ENCODE results near the gene IPO5.

Gene IPO5

DNA sequence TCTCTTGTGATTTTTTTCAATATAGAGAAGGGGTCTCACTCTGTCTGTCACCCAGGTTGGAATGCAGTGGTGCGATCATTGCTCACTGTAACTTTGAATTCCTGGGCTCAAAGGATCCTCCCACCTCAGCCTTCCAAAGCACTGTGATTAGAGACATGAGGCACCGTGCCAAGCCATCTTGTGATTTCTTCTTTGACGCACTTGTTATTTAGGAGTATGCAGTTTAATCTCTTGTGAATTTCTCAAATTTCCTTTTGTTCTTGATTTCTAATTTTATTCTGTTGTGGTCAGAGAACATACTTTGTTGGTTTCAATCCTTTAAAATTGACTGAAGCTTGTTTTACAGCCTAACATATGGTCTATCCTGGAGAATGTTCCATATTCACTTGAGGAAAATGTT, 14.5 kb downstream of the IPO5 start:
- no peak for DNase-seq (ENCODE audit: low read depth)
- TF ChIP-seq, protein P1, sequence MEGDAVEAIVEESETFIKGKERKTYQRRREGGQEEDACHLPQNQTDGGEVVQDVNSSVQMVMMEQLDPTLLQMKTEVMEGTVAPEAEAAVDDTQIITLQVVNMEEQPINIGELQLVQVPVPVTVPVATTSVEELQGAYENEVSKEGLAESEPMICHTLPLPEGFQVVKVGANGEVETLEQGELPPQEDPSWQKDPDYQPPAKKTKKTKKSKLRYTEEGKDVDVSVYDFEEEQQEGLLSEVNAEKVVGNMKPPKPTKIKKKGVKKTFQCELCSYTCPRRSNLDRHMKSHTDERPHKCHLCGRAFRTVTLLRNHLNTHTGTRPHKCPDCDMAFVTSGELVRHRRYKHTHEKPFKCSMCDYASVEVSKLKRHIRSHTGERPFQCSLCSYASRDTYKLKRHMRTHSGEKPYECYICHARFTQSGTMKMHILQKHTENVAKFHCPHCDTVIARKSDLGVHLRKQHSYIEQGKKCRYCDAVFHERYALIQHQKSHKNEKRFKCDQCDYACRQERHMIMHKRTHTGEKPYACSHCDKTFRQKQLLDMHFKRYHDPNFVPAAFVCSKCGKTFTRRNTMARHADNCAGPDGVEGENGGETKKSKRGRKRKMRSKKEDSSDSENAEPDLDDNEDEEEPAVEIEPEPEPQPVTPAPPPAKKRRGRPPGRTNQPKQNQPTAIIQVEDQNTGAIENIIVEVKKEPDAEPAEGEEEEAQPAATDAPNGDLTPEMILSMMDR (IDR thresholded peaks at IDR 0.05; ENCODE audit: low read depth, low read length), result no peak
- no peak for TF ChIP-seq MYC (IDR thresholded peaks at IDR 0.05; ENCODE audit: low read depth, low read length)
- H3K4me3 ChIP-seq (ENCODE audit: low read depth, low read length), result no peak overlapping the region

DNA sequence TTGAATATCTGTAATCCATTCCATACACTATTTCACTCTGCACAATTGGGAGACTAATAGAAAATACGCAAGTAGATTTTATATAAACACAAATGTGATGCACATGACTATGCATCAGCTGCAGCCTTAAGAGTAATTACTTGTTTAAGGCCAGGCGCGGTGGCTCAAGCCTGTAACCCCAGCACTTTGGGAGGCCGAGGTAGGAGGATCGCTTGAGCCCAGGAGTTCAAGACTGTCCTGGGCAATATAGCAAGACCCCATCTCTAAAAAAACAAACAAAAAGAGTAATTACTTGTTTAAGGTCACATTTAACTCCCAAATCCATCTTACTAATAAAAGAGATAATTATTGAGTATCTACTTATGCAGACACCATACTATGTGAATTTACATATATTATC, 18.0 kb downstream of the IPO5 start:
- H3K4me3 ChIP-seq (ENCODE audit: low read depth, low read length), result no peak overlapping the region
- no peak for DNase-seq (ENCODE audit: low read depth)
- TF ChIP-seq, protein P2, sequence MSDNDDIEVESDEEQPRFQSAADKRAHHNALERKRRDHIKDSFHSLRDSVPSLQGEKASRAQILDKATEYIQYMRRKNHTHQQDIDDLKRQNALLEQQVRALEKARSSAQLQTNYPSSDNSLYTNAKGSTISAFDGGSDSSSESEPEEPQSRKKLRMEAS (IDR thresholded peaks at IDR 0.05; ENCODE audit: low read depth, low read length), result no peak

DNA sequence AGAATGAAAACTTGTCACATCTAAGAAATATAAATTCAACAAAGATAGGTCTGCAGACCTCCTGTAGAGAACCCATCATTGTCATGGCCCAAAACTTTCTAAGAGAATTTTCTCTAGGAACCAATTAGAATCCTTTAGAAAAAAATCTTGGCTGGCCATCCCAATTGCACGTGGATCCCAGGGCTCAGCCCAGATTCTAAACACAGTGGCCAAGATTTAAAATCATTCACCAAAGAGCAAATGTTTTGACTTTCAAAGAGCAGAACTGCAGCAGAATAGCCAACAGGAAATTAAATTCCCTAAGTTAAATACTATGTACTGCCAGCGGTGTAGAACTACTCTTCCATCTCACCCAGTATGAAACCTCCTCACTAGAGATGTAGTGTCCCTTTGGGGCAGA, 21.3 kb downstream of the IPO5 start:
- no peak overlapping the region for H3K4me3 ChIP-seq (ENCODE audit: low read depth, low read length)
- no peak for TF ChIP-seq POLR2A (IDR thresholded peaks at IDR 0.05; ENCODE audit: extremely low read depth, insufficient read length)
- no peak for TF ChIP-seq MYC (IDR thresholded peaks at IDR 0.05; ENCODE audit: low read depth, low read length)
- TF ChIP-seq, protein P1 (IDR thresholded peaks at IDR 0.05; ENCODE audit: low read depth, low read length), result no peak
- TF ChIP-seq, protein P2 (IDR thresholded peaks at IDR 0.05; ENCODE audit: low read depth, low read length), result no peak
- DNase-seq (ENCODE audit: low read depth), result no peak

DNA sequence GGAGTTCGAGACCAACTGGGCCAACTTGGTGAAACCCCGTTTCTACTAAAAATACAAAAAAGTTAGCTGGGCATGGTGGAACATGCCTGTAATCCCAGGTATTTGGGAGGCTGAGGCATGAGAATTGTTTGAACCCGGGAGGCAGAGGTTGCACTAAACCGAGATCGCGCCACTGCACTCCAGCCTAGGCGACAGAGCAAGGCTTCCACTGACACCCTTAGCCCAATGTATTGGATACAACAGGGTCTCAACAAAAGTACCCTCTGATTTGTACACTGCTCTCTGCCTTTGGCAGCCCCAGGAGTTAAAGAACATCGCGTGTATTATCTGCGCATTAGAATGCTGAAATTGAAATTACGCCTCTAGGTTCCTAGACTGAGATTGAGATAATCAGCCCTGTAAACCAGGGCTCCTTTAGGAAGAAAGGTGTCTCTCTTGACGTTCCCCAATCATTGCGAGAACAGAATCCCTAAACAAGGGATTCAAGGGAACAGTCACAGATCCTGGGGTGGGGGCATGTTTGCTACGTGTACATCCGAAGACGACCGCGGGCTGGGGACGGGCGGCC, 21.9 kb downstream of the IPO5 start:
- TF ChIP-seq POLR2A (IDR thresholded peaks at IDR 0.05; ENCODE audit: extremely low read depth, insufficient read length), result peak; percentile 35
- TF ChIP-seq MYC (IDR thresholded peaks at IDR 0.05; ENCODE audit: low read depth, low read length), result no peak
- no peak for DNase-seq (ENCODE audit: low read depth)
- peak overlapping the region; percentile 65 for H3K4me3 ChIP-seq (ENCODE audit: low read depth, low read length)

DNA sequence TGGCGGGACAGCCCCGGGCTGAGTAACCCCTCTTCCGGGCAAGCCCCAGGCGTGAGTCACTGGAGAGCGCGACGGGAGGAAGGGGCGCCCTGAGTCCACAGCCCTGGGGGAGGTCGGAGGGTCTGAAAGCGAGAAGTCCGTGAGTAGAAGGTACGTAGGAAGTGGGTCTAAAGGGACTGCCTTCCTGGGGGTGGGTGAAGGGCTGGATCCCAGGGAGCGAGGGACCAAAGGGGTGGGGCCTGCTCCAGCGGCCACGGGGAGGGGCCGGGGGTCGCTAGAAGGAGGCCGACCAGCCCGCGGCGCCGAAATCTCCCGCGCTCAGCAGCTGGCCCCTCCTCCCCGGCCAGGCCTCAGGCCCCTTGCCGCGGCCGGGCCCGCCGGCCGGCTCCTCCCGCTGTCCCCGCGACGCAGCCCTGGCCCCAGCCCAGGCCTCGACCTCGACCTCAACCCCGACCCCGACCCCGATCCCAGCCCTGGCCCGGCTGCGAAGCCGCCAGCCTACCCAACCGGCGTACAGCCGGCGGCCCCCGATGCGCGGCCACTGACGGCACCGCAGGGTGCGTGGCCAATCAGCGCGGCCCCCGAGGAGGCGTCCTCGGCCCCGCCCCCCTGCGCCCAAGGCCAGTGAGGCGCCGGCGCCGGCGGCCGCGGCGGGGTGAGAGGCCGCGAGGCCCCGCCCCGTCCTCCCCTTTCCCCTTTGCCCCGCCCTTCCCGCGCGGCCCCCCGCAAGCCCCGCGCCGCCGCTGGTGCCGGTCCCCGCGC, 22.6 kb downstream of the IPO5 start:
- TF ChIP-seq, protein P2 (IDR thresholded peaks at IDR 0.05; ENCODE audit: low read depth, low read length), result peak; percentile 40
- TF ChIP-seq POLR2A (IDR thresholded peaks at IDR 0.05; ENCODE audit: extremely low read depth, insufficient read length), result peak; percentile 72
- TF ChIP-seq, protein P1 (IDR thresholded peaks at IDR 0.05; ENCODE audit: low read depth, low read length), result no peak
- TF ChIP-seq MYC (IDR thresholded peaks at IDR 0.05; ENCODE audit: low read depth, low read length), result no peak
- peak; percentile 93 for DNase-seq (ENCODE audit: low read depth)
- peak overlapping the region; percentile 65 for H3K4me3 ChIP-seq (ENCODE audit: low read depth, low read length)

DNA sequence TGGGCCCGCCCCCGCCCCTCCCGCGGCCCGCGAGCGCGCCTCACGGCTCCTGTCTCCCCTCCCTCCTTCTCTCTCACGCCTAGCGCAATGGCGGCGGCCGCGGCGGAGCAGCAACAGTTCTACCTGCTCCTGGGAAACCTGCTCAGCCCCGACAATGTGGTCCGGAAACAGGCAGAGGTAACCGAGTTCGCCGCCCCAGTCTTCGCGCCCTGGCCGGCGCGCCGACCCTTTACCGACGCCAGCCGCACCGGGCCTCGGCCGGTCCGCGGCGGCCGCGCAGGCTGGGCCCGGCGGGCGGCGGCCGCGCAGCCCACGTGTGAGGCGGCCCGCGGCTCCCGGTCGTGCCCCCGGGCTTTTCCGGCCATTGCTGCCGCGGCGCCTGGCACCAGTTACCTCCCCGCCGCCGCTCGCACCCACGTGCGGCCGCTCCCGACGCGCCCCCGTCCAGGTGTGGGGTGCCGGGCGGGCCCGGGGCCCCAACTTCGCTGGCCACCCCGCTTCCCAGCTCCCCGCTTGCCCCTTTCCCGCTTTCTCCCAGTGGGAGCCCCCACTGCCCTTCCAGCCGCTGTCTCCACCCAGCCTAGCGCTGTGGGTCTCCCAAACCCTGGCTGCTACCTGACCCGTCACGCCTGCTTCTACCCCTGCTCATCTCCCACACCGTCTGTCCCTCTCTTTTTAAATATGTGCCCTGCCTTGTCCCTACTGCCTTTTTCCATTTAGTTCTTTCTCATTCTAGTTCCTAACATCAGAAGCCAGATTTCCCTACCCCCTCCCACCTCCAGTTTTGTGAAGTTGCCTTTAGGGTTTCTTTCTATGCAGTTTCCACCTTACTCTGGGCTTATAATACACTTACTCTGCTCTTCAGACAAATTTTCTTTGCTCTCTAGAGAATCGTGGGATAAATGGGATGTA, 23.4 kb downstream of the IPO5 start:
- peak; percentile 33 for DNase-seq (ENCODE audit: low read depth)
- TF ChIP-seq, protein P1 (IDR thresholded peaks at IDR 0.05; ENCODE audit: low read depth, low read length), result no peak
- TF ChIP-seq POLR2A (IDR thresholded peaks at IDR 0.05; ENCODE audit: extremely low read depth, insufficient read length), result no peak
- TF ChIP-seq, protein P2 (IDR thresholded peaks at IDR 0.05; ENCODE audit: low read depth, low read length), result no peak; the same call in 1 of the 2 replicates
- no peak; the same call in 1 of the 2 replicates for TF ChIP-seq MYC (IDR thresholded peaks at IDR 0.05; ENCODE audit: low read depth, low read length)
- peak overlapping the region; percentile 99 for H3K4me3 ChIP-seq (ENCODE audit: low read depth, low read length)

All from NB4 (cell line).